Gastroesophageal sphincter (tissue), 4 donors: Measurements from ENCODE around the gene MTHFD1L. TPM values are rescaled to one million over a fixed set of nuclear protein-coding genes. Genes with fewer than 3 reads are reported as not detected.

Source experiments
- ATAC-seq: fragments of 150-250 bp; one replicate; pipeline ENCODE4 v1.9.1; 2016; ENCODE audit warnings: mild to moderate bottlenecking, moderate library complexity
- H3K27ac ChIP-seq, 4 donors: fragments of 200-600 bp; sonication (generic) in 3 of 4; 1 replicate in 3 of 4; 2 replicates in 1 of 4; pipeline ENCODE4 v1.5.1; 2016 to 2019
- H3K27me3 ChIP-seq: fragments of 200-600 bp; sonication (generic); one replicate; pipeline ENCODE4 v1.5.1; 2019
- H3K36me3 ChIP-seq, 2 donors: fragments of 200-600 bp; sonication (generic); one replicate each; pipeline ENCODE4 v1.5.1; 2019; ENCODE audit warnings: control low read depth in 1 of 2
- H3K4me1 ChIP-seq, 3 donors: fragments of 200-600 bp; sonication (generic); 1 replicate in 2 of 3; 2 replicates in 1 of 3; pipeline ENCODE4 v1.5.1; 2016 to 2019; ENCODE audit warnings: control low read depth in 2 of 3
- H3K4me3 ChIP-seq, 2 donors: fragments of 200-600 bp; sonication (generic); one replicate each; pipeline ENCODE4 v1.5.1; 2019; ENCODE audit warnings: mild to moderate bottlenecking in 1 of 2, moderate library complexity in 1 of 2
- H3K9me3 ChIP-seq, 3 donors: fragments of 200-600 bp; sonication (generic); one replicate each; pipeline ENCODE4 v1.5.1; 2017 to 2019; ENCODE audit warnings: control low read depth in 2 of 3
- CTCF ChIP-seq, 4 experiments: fragments of 200-600 bp in 2 of 4; fragments of 450-650 bp in 2 of 4; sonication (generic) in 1 of 4; IDR thresholded peaks; one replicate each; pipeline ENCODE4 v1.5.1; 2017 to 2019; ENCODE audit warnings: antibody characterized with exemption in 4 of 4, mild to moderate bottlenecking in 2 of 4, moderate library complexity in 2 of 4
- EP300 ChIP-seq: sonication (generic); formaldehyde crosslinking; IDR thresholded peaks from one replicate; pipeline ENCODE4 v1.6.1; 2017; ENCODE audit warnings: antibody characterized with exemption, mild to moderate bottlenecking
- POLR2A ChIP-seq, 2 donors: fragments of 450-650 bp; IDR thresholded peaks; one replicate each; pipeline ENCODE4 v1.6.1; 2017; ENCODE audit warnings: antibody characterized with exemption in 2 of 2, mild to moderate bottlenecking in 2 of 2, moderate library complexity in 1 of 2
- POLR2AphosphoS5 ChIP-seq: sonication (generic); formaldehyde crosslinking; IDR thresholded peaks from one replicate; pipeline ENCODE4 v1.6.1; 2017; ENCODE audit warnings: antibody characterized with exemption
- WGBS, 2 donors: methylation state at CpG; one replicate each; pipeline ENCODE4 v1.1.5; 2018; ENCODE audit warnings: low coverage in 1 of 2; 5-methylcytosine and 5-hydroxymethylcytosine counted together
- total RNA-seq, 4 donors: library from RNA; depleted of rRNA; stranded (reverse); fragments of >200 nt; gene quantifications; one replicate each; pipeline ENCODE4 v1.1.0, GENCODE V29; 2016

Gene MTHFD1L
- total RNA-seq, 4 donors from 2014 or later: 1.2 to 10.8 (median 4.0) TPM

- peaks cover 0 to 11% of the 10 kb centered on the region in 2 donors for H3K36me3 ChIP-seq
- no peaks in the 10 kb centered on the region for H3K9me3 ChIP-seq
- 54 to 61% methylated on average over 2 to 5 of the region's 7 CpGs for WGBS, 2 donors
- no peak for ATAC-seq
- no peak overlapping the region for H3K27ac ChIP-seq
- H3K4me3 ChIP-seq: no peak overlapping the region
- no peak for TF ChIP-seq POLR2A (IDR thresholded peaks at IDR 0.05)
- no peak for TF ChIP-seq POLR2AphosphoS5
- TF ChIP-seq EP300: no peak
- TF ChIP-seq CTCF (IDR thresholded peaks at IDR 0.05): no peak
- no peaks in the 10 kb centered on the region for H3K4me1 ChIP-seq
- no peaks in the 10 kb centered on the region for H3K27me3 ChIP-seq
These were observed 75.4 kb downstream of the MTHFD1L start for GRCh38 chr6:150940941-150941340.

GRCh38 chr6:150949526-150949925, 84.0 kb downstream of the MTHFD1L start:
- H3K4me3 ChIP-seq: no peak overlapping the region
- no peaks in the 10 kb centered on the region for H3K9me3 ChIP-seq
- H3K4me1 ChIP-seq: no peaks in the 10 kb centered on the region
- TF ChIP-seq CTCF (IDR thresholded peaks at IDR 0.05) (no peak), POLR2A (IDR thresholded peaks at IDR 0.05) (no peak), POLR2AphosphoS5 (no peak), EP300 (no peak)
- H3K27me3 ChIP-seq: no peaks in the 10 kb centered on the region
- ATAC-seq: no peak
- peaks cover 0 to 34% of the 10 kb centered on the region in 2 donors for H3K36me3 ChIP-seq
- H3K27ac ChIP-seq: no peak overlapping the region
- WGBS, 2 donors: 78 to 100% methylated on average over 2 to 11 of the region's 11 CpGs

GRCh38 chr6:150953851-150954250, 88.3 kb downstream of the MTHFD1L start:
- Histone ChIP-seq H3K36me3 (peaks cover 0 to 31% of the 10 kb centered on the region in 2 donors), H3K9me3 (no peaks in the 10 kb centered on the region), H3K4me1 (no peaks in the 10 kb centered on the region), H3K27ac (no peak overlapping the region), H3K4me3 (no peak overlapping the region), H3K27me3 (no peaks in the 10 kb centered on the region)
- TF ChIP-seq POLR2AphosphoS5: no peak
- no peak for TF ChIP-seq CTCF (IDR thresholded peaks at IDR 0.05)
- no peak for TF ChIP-seq EP300
- no peak for ATAC-seq
- WGBS, 2 donors: 83 to 91% methylated on average over 3 to 5 of the region's 5 CpGs

- WGBS, 2 donors: 11 to 18% methylated on average over 3 to 4 of the region's 4 CpGs
These were observed 93.7 kb downstream of the MTHFD1L start for GRCh38 chr6:150959166-150959565.

More at GRCh38 chr6:150959166-150959565, 93.7 kb downstream of the MTHFD1L start:
- no peak for ATAC-seq
- H3K27me3 ChIP-seq: no peaks in the 10 kb centered on the region
- H3K9me3 ChIP-seq: no peaks in the 10 kb centered on the region
- H3K4me1 ChIP-seq: peaks cover 0 to 4% (median 0%) of the 10 kb centered on the region in 3 donors
- H3K4me3 ChIP-seq: no peak overlapping the region
- TF ChIP-seq POLR2AphosphoS5 (no peak), POLR2A (IDR thresholded peaks at IDR 0.05) (no peak), CTCF (IDR thresholded peaks at IDR 0.05) (no peak), EP300 (no peak)
- no peak overlapping the region for H3K27ac ChIP-seq
- no peaks in the 10 kb centered on the region for H3K36me3 ChIP-seq
